C4-2B (cell line): ENCODE data around the gene ZNF665.

Source experiments
- CTCF ChIP-seq: fragments of 450-650 bp; conservative IDR thresholded peaks from 2 replicates; pipeline ENCODE4 v1.5.1; 2017; ENCODE audit warnings: mild to moderate bottlenecking
- ZFX ChIP-seq: fragments of 450-650 bp; IDR thresholded peaks from 2 replicates; pipeline ENCODE4 v1.6.1; 2017

GRCh38 chr19:53172889-53173288 is 20.3 kb downstream of the ZNF665 start:
- TF ChIP-seq CTCF (no peak), ZFX (no peak)
